ENCODE data around the gene TSSK2.

Gene TSSK2

GRCh38 chr22:19090586-19091127 is 40.5 kb upstream of the TSSK2 start:
- Histone ChIP-seq H3K9me3 (ENCODE audit: low read length) (no peaks in the 10 kb centered on the region), H3K4me1 (ENCODE audit: insufficient read depth, low read length) (no peaks in the 10 kb centered on the region), H3K27me3 (ENCODE audit: control insufficient read depth in 1 of 2, insufficient read depth in 2 of 2, low read length in 2 of 2) (no peaks in the 10 kb centered on the region), H3K36me3 (ENCODE audit: insufficient read depth, low read length) (peaks cover 18% of the 10 kb centered on the region), H3K4me3 (ENCODE audit: low read depth in 1 of 2, low read length in 2 of 2) (no peak overlapping the region), H3K9ac (ENCODE audit: low read length) (no peak overlapping the region), H3K27ac (ENCODE audit: low read depth, low read length) (no peak overlapping the region)

GRCh38 chr22:19092725-19093124 is 38.4 kb upstream of the TSSK2 start:
- H3K36me3 ChIP-seq (ENCODE audit: insufficient read depth, low read length) = peaks cover 10% of the 10 kb centered on the region
- no peaks in the 10 kb centered on the region for H3K9me3 ChIP-seq (ENCODE audit: low read length)
- no peak overlapping the region for H3K9ac ChIP-seq (ENCODE audit: low read length)
- no peak overlapping the region for H3K4me3 ChIP-seq (ENCODE audit: low read depth in 1 of 2, low read length in 2 of 2)
- no peak overlapping the region for H3K27ac ChIP-seq (ENCODE audit: low read depth, low read length)
- H3K4me1 ChIP-seq (ENCODE audit: insufficient read depth, low read length) = no peaks in the 10 kb centered on the region
- H3K27me3 ChIP-seq (ENCODE audit: control insufficient read depth in 1 of 2, insufficient read depth in 2 of 2, low read length in 2 of 2) = no peaks in the 10 kb centered on the region

GRCh38 chr22:19094393-19094997 is 36.6 kb upstream of the TSSK2 start:
- no peaks in the 10 kb centered on the region for H3K9me3 ChIP-seq (ENCODE audit: low read length)

GRCh38 chr22:19096555-19096954 is 34.6 kb upstream of the TSSK2 start:
- H3K9me3 ChIP-seq (ENCODE audit: low read length) = no peaks in the 10 kb centered on the region
- H3K4me1 ChIP-seq (ENCODE audit: insufficient read depth, low read length) = no peaks in the 10 kb centered on the region
- H3K27me3 ChIP-seq (ENCODE audit: control insufficient read depth in 1 of 2, insufficient read depth in 2 of 2, low read length in 2 of 2) = no peaks in the 10 kb centered on the region
- H3K9ac ChIP-seq (ENCODE audit: low read length) = no peak overlapping the region
- no peaks in the 10 kb centered on the region for H3K36me3 ChIP-seq (ENCODE audit: insufficient read depth, low read length)
- H3K27ac ChIP-seq (ENCODE audit: low read depth, low read length) = no peak overlapping the region
- H3K4me3 ChIP-seq (ENCODE audit: low read depth in 1 of 2, low read length in 2 of 2) = no peak overlapping the region

More at GRCh38 chr22:19094393-19094997, 36.6 kb upstream of the TSSK2 start:
- Histone ChIP-seq H3K4me1 (ENCODE audit: insufficient read depth, low read length) (no peaks in the 10 kb centered on the region), H3K9ac (ENCODE audit: low read length) (no peak overlapping the region), H3K4me3 (ENCODE audit: low read depth in 1 of 2, low read length in 2 of 2) (no peak overlapping the region), H3K27me3 (ENCODE audit: control insufficient read depth in 1 of 2, insufficient read depth in 2 of 2, low read length in 2 of 2) (no peaks in the 10 kb centered on the region), H3K36me3 (ENCODE audit: insufficient read depth, low read length) (no peaks in the 10 kb centered on the region), H3K27ac (ENCODE audit: low read depth, low read length) (no peak overlapping the region)

- Histone ChIP-seq H3K9me3 (ENCODE audit: low read length) (no peaks in the 10 kb centered on the region), H3K27ac (ENCODE audit: low read depth, low read length) (no peak overlapping the region), H3K4me3 (ENCODE audit: low read depth in 1 of 2, low read length in 2 of 2) (no peak overlapping the region), H3K4me1 (ENCODE audit: insufficient read depth, low read length) (no peaks in the 10 kb centered on the region), H3K27me3 (ENCODE audit: control insufficient read depth in 1 of 2, insufficient read depth in 2 of 2, low read length in 2 of 2) (no peaks in the 10 kb centered on the region), H3K9ac (ENCODE audit: low read length) (no peak overlapping the region), H3K36me3 (ENCODE audit: insufficient read depth, low read length) (no peaks in the 10 kb centered on the region)
These were observed 33.6 kb upstream of the TSSK2 start for GRCh38 chr22:19097518-19097917.

DNA sequence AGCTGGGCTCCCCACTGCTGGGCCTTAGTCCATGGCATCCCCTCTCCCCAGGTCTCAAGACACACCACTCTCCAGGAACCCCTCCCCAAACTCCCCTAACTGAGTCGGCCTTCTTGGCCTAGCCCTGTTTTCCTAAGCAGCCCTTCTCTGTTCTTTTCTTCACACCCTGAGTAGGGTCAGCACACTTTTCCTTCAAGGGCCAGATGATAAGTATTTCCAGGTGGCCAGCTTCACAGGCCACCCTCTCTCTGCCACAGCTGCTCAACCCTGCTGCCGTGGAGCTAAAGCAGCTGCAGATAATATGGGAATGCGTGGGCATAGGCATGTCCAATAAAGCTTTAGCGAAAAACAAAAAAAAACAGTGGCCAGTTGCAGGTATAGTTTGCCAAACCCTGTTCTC is 33.0 kb upstream of the TSSK2 start:
- H3K36me3 ChIP-seq (ENCODE audit: insufficient read depth, low read length) = no peaks in the 10 kb centered on the region
- no peaks in the 10 kb centered on the region for H3K4me1 ChIP-seq (ENCODE audit: insufficient read depth, low read length)
- H3K9ac ChIP-seq (ENCODE audit: low read length) = no peak overlapping the region
- no peak overlapping the region for H3K27ac ChIP-seq (ENCODE audit: low read depth, low read length)
- no peaks in the 10 kb centered on the region for H3K27me3 ChIP-seq (ENCODE audit: control insufficient read depth in 1 of 2, insufficient read depth in 2 of 2, low read length in 2 of 2)
- no peak overlapping the region for H3K4me3 ChIP-seq (ENCODE audit: low read depth in 1 of 2, low read length in 2 of 2)
- H3K9me3 ChIP-seq (ENCODE audit: low read length) = no peaks in the 10 kb centered on the region

GRCh38 chr22:19103880-19104821 is 27.0 kb upstream of the TSSK2 start:
- Histone ChIP-seq H3K27me3 (ENCODE audit: control insufficient read depth in 1 of 2, insufficient read depth in 2 of 2, low read length in 2 of 2) (no peaks in the 10 kb centered on the region), H3K9me3 (ENCODE audit: low read length) (no peaks in the 10 kb centered on the region), H3K4me1 (ENCODE audit: insufficient read depth, low read length) (peaks cover 37% of the 10 kb centered on the region), H3K27ac (ENCODE audit: low read depth, low read length) (no peak overlapping the region), H3K9ac (ENCODE audit: low read length) (no peak overlapping the region), H3K36me3 (ENCODE audit: insufficient read depth, low read length) (no peaks in the 10 kb centered on the region), H3K4me3 (ENCODE audit: low read depth in 1 of 2, low read length in 2 of 2) (no peak overlapping the region)

DNA sequence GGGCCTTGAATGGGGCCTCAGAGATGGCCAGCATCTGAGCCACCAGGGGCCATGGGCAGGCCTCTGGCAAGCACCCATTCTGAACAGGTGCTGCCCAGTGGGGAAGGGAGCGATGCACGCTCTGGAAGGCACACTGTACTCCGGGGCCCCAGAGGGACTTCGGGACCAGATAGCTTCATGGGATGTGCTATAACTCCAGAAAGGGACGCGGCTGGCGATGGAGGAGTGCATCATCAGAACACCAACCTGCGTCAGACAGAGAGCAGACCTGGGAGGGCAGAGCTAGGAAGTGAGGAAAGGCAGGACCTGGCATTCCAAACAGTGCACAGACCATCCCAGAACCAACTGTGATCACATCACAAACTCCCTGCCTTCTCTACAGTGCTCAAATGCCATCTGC is 25.7 kb upstream of the TSSK2 start:
- Histone ChIP-seq H3K9ac (ENCODE audit: low read length) (no peak overlapping the region), H3K4me3 (ENCODE audit: low read depth in 1 of 2, low read length in 2 of 2) (no peak overlapping the region), H3K27ac (ENCODE audit: low read depth, low read length) (no peak overlapping the region), H3K9me3 (ENCODE audit: low read length) (no peaks in the 10 kb centered on the region), H3K4me1 (ENCODE audit: insufficient read depth, low read length) (peaks cover 45% of the 10 kb centered on the region), H3K27me3 (ENCODE audit: control insufficient read depth in 1 of 2, insufficient read depth in 2 of 2, low read length in 2 of 2) (no peaks in the 10 kb centered on the region), H3K36me3 (ENCODE audit: insufficient read depth, low read length) (no peaks in the 10 kb centered on the region)

DNA sequence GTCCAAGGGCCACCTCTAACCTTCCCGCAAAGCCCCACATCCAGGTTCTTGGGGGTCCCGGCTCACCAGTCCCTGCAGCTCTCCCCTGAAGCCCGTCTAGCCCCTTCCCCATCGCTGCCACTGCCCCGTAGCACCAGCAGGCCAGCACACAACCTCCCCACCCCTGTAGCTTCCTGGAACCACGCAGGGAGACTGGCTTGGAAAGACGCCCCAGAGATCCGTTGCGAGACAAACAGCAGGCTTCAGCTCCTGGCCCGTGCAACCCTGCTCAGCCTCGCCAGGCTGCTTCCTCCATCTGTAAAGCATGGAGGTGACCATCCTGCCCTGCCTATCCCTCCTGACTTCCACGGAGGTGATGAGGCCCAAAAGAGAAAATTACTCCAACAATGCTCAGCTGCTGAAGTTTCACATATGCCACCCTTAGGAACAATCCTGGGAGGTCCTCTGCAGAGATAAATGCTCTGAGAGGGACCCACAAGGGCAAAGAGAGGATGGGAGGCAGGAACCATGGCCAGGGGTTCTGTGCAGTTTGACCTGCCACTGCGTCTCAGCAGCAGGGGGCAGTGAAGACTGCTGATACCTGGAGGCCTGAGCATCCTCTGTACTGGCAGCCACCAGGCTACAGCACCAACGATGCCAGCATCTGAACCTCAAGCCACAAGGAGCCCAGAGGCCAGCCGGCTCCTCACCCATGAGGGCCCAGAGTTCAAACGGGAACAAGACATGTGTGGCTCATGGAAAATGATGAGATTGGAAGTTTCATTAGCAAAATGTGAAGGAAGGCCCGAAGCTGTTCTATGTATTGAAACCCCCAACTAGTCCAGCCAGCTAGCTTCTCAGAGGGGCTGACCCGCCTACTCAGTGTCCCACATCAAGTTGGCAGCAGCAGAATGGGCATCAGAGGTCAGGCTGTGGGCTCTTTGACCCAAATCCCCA is 25.0 kb upstream of the TSSK2 start:
- no peaks in the 10 kb centered on the region for H3K9me3 ChIP-seq (ENCODE audit: low read length)
- peaks cover 45% of the 10 kb centered on the region for H3K4me1 ChIP-seq (ENCODE audit: insufficient read depth, low read length)
- no peak overlapping the region for H3K4me3 ChIP-seq (ENCODE audit: low read depth in 1 of 2, low read length in 2 of 2)
- no peak overlapping the region for H3K9ac ChIP-seq (ENCODE audit: low read length)
- H3K36me3 ChIP-seq (ENCODE audit: insufficient read depth, low read length) = no peaks in the 10 kb centered on the region
- H3K27ac ChIP-seq (ENCODE audit: low read depth, low read length) = no peak overlapping the region
- H3K27me3 ChIP-seq (ENCODE audit: control insufficient read depth in 1 of 2, insufficient read depth in 2 of 2, low read length in 2 of 2) = no peaks in the 10 kb centered on the region

GRCh38 chr22:19106886-19107729 is 24.0 kb upstream of the TSSK2 start:
- Histone ChIP-seq H3K36me3 (ENCODE audit: insufficient read depth, low read length) (no peaks in the 10 kb centered on the region), H3K27me3 (ENCODE audit: control insufficient read depth in 1 of 2, insufficient read depth in 2 of 2, low read length in 2 of 2) (no peaks in the 10 kb centered on the region), H3K27ac (ENCODE audit: low read depth, low read length) (no peak overlapping the region), H3K9ac (ENCODE audit: low read length) (no peak overlapping the region), H3K4me1 (ENCODE audit: insufficient read depth, low read length) (peaks cover 45% of the 10 kb centered on the region), H3K9me3 (ENCODE audit: low read length) (no peaks in the 10 kb centered on the region), H3K4me3 (ENCODE audit: low read depth in 1 of 2, low read length in 2 of 2) (no peak overlapping the region)
